H9 (cell line): Measurements from ENCODE around the gene FOXN4. TPM values are rescaled to one million over a fixed set of nuclear protein-coding genes. Genes with fewer than 3 reads are reported as not detected.
A peak's percentile ranks its signal among the peaks of the same experiment; 100 is the strongest.

Experiments used
- DNase-seq: peaks from one replicate; pipeline ENCODE4 v3.0.0-alpha.2; 2017
- H2AFZ ChIP-seq: one replicate; pipeline ENCODE4 v1.6.1; 2013; ENCODE audit warnings: mild to moderate bottlenecking, low read length, control low read depth, moderate library complexity
- H2AK5ac ChIP-seq: 2 replicates; pipeline ENCODE4 v1.6.1; 2013; ENCODE audit warnings: low read length, control low read depth, mixed read lengths; ENCODE audit not compliant: insufficient read length
- H2BK120ac ChIP-seq: one replicate; pipeline ENCODE4 v1.6.1; 2013; ENCODE audit warnings: low read depth, mild to moderate bottlenecking, low read length, control low read depth, inconsistent platforms; ENCODE audit not compliant: poor library complexity, severe bottlenecking
- H2BK12ac ChIP-seq: 2 replicates; pipeline ENCODE4 v1.6.1; 2013; ENCODE audit warnings: low read length, control low read depth, mixed read lengths, low read depth; ENCODE audit not compliant: insufficient read length
- H2BK15ac ChIP-seq: 2 replicates; pipeline ENCODE4 v1.6.1; 2013; ENCODE audit warnings: low read depth, low read length, control low read depth
- H2BK20ac ChIP-seq: one replicate; pipeline ENCODE4 v1.6.1; 2013; ENCODE audit warnings: low read depth, mild to moderate bottlenecking, low read length, control low read depth, inconsistent platforms; ENCODE audit not compliant: poor library complexity, severe bottlenecking
- H2BK5ac ChIP-seq: 2 replicates; pipeline ENCODE4 v1.6.1; 2013; ENCODE audit warnings: low read length, control low read depth, mixed read lengths; ENCODE audit not compliant: insufficient read length
- H3K14ac ChIP-seq: 2 replicates; pipeline ENCODE4 v1.6.1; 2013; ENCODE audit warnings: low read length, control low read depth; ENCODE audit not compliant: insufficient read depth
- H3K18ac ChIP-seq: 2 replicates; pipeline ENCODE4 v1.6.1; 2013; ENCODE audit warnings: low read depth, mild to moderate bottlenecking, mixed read lengths, low read length, control low read depth; ENCODE audit not compliant: insufficient read length
- H3K23ac ChIP-seq: 2 replicates; pipeline ENCODE4 v1.6.1; 2013; ENCODE audit warnings: low read length, control low read depth, mixed read lengths, low read depth; ENCODE audit not compliant: insufficient read length
- H3K23me2 ChIP-seq: 2 replicates; pipeline ENCODE4 v1.6.1; 2013; ENCODE audit warnings: low read depth, mild to moderate bottlenecking, mixed read lengths, low read length, control low read depth; ENCODE audit not compliant: insufficient read length, poor library complexity, severe bottlenecking
- H3K27ac ChIP-seq: 2 replicates; pipeline ENCODE4 v1.5.1; 2013; ENCODE audit warnings: low read length, control low read depth, mixed read lengths, low read depth; ENCODE audit not compliant: insufficient read length
- H3K27me3 ChIP-seq: 2 replicates; pipeline ENCODE4 v1.6.1; 2013; ENCODE audit warnings: low read length, control low read depth, inconsistent platforms; ENCODE audit not compliant: insufficient read depth
- H3K4ac ChIP-seq: 2 replicates; pipeline ENCODE4 v1.6.1; 2013; ENCODE audit warnings: low read depth, mild to moderate bottlenecking, control low read depth, inconsistent platforms, low read length, moderate library complexity
- H3K4me1 ChIP-seq: 2 replicates; pipeline ENCODE4 v1.6.1; 2013; ENCODE audit warnings: low read length, control low read depth, inconsistent platforms; ENCODE audit not compliant: insufficient read depth
- H3K4me2 ChIP-seq: 2 replicates; pipeline ENCODE4 v1.6.1; 2013; ENCODE audit warnings: low read length, control low read depth, mixed read lengths; ENCODE audit not compliant: insufficient read length, insufficient read depth
- H3K56ac ChIP-seq: 2 replicates; pipeline ENCODE4 v1.6.1; 2013; ENCODE audit warnings: low read depth, mild to moderate bottlenecking, mixed read lengths, low read length, control low read depth; ENCODE audit not compliant: insufficient read length
- H3K79me1 ChIP-seq: 2 replicates; pipeline ENCODE4 v1.6.1; 2013; ENCODE audit warnings: low read depth, mild to moderate bottlenecking, moderate library complexity, low read length, control low read depth, inconsistent platforms; ENCODE audit not compliant: insufficient read depth, poor library complexity, severe bottlenecking
- H3K79me2 ChIP-seq: 2 replicates; pipeline ENCODE4 v1.6.1; 2013; ENCODE audit warnings: low read length, control low read depth, inconsistent platforms; ENCODE audit not compliant: insufficient read depth
- H3K9ac ChIP-seq: 2 replicates; pipeline ENCODE4 v1.6.1; 2013; ENCODE audit warnings: low read length, control low read depth, mixed read lengths; ENCODE audit not compliant: insufficient read length; ENCODE audit errors: extremely low read depth
- H3K9me3 ChIP-seq: one replicate; pipeline ENCODE4 v1.6.1; 2013; ENCODE audit warnings: low read depth, low read length, inconsistent platforms; ENCODE audit not compliant: control insufficient read depth
- H3T11ph ChIP-seq: one replicate; pipeline ENCODE4 v1.6.1; 2013; ENCODE audit warnings: mild to moderate bottlenecking, low read length, control low read depth, inconsistent platforms
- H4K20me1 ChIP-seq: one replicate; pipeline ENCODE4 v1.6.1; 2013; ENCODE audit not compliant: control insufficient read depth, insufficient read length, insufficient read depth
- H4K5ac ChIP-seq: 2 replicates; pipeline ENCODE4 v1.6.1; 2013; ENCODE audit warnings: low read depth, mild to moderate bottlenecking, mixed read lengths, low read length, control low read depth; ENCODE audit not compliant: insufficient read length
- H4K8ac ChIP-seq: replicated peaks from 2 replicates; pipeline ENCODE4 v1.6.1; 2013; ENCODE audit warnings: low read length, control low read depth, mixed read lengths, low read depth; ENCODE audit not compliant: insufficient read length
- H4K91ac ChIP-seq: 2 replicates; pipeline ENCODE4 v1.6.1; 2013; ENCODE audit warnings: low read depth, mild to moderate bottlenecking, moderate library complexity, mixed read lengths, low read length, control low read depth; ENCODE audit not compliant: insufficient read length
- H3K27ac Mint-ChIP-seq, 3 experiments: 2 replicates in 2 of 3; 3 replicates in 1 of 3; pipeline ENCODE4 v1.8.0; 2020 to 2021; ENCODE audit warnings: mixed read lengths in 3 of 3, mild to moderate bottlenecking in 1 of 3, moderate library complexity in 1 of 3
- H3K27me3 Mint-ChIP-seq: 2 replicates; pipeline ENCODE4 v1.8.0; 2021; ENCODE audit warnings: low read depth, mild to moderate bottlenecking, moderate library complexity, mixed read lengths
- H3K36me3 Mint-ChIP-seq, 3 experiments: 2 replicates in 2 of 3; 3 replicates in 1 of 3; pipeline ENCODE4 v1.8.0; 2020 to 2021; ENCODE audit warnings: low read depth in 3 of 3, mixed read lengths in 3 of 3; ENCODE audit not compliant: insufficient read depth in 1 of 3
- H3K4me1 Mint-ChIP-seq, 2 experiments: 2 replicates each; pipeline ENCODE4 v1.8.0; 2020; ENCODE audit warnings: mixed read lengths in 2 of 2
- H3K4me3 Mint-ChIP-seq, 2 experiments: 2 replicates in 1 of 2; 3 replicates in 1 of 2; pipeline ENCODE4 v1.8.0; 2020 to 2021; ENCODE audit warnings: mild to moderate bottlenecking in 2 of 2, mixed read lengths in 2 of 2, moderate library complexity in 1 of 2
- H3K9me3 Mint-ChIP-seq, 2 experiments: 2 replicates in 1 of 2; 3 replicates in 1 of 2; pipeline ENCODE4 v1.8.0; 2020; ENCODE audit warnings: mild to moderate bottlenecking in 2 of 2, mixed read lengths in 2 of 2, moderate library complexity in 1 of 2
- CTCF ChIP-seq: fragments of 200-600 bp; sonication (generic); conservative IDR thresholded peaks from 3 replicates; pipeline ENCODE4 v1.8.0; 2021; ENCODE audit warnings: antibody characterized with exemption, mild to moderate bottlenecking
- WGBS: extraction: QIAGEN DNeasy Blood & Tissue Kit; methylation state at CpG from one replicate; pipeline ENCODE4 v1.1.7; 2013; ENCODE audit warnings: missing lambda C conversion rate, low lambda C conversion rate, mixed read lengths; ENCODE audit not compliant: insufficient read length; ENCODE audit errors: extremely low coverage; 5-methylcytosine and 5-hydroxymethylcytosine counted together
- total RNA-seq: library from RNA; stranded (reverse); gene quantifications from 2 replicates; pipeline ENCODE4 v1.2.1, GENCODE V29; 2021

The FOXN4 gene
- total RNA-seq, 1 experiment from 2014 or later: 0.39 TPM

GRCh38 chr12:109281452-109281851 is 27.6 kb downstream of the FOXN4 start:
- WGBS: no CpG with 5 or more reads among the region's 17 CpGs
- Histone ChIP-seq H4K20me1 (no peaks in the 10 kb centered on the region), H2BK20ac (no peak overlapping the region), H2AK5ac (no peak overlapping the region), H3K4me2 (no peak overlapping the region), H3K4ac (no peak overlapping the region), H3K18ac (peak overlapping the region; percentile 25), H2AFZ (no peak overlapping the region), H3K9me3 (no peaks in the 10 kb centered on the region), H2BK15ac (no peak overlapping the region), H2BK120ac (no peak overlapping the region), H2BK5ac (no peak overlapping the region), H3K4me1 (no peaks in the 10 kb centered on the region; the same call in 1 of the 2 replicates), H3K23ac (no peak overlapping the region), H3T11ph (no peak overlapping the region), H3K56ac (no peak overlapping the region), H4K5ac (no peak overlapping the region), H3K27ac (no peak overlapping the region), H3K9ac (no peak overlapping the region), H4K91ac (no peak overlapping the region), H3K79me2 (no peaks in the 10 kb centered on the region), H4K8ac (no peak overlapping the region), H3K27me3 (no peaks in the 10 kb centered on the region), H2BK12ac (no peak overlapping the region), H3K14ac (no peak overlapping the region), H3K23me2 (no peaks in the 10 kb centered on the region), H3K79me1 (no peaks in the 10 kb centered on the region)
- Mint-ChIP-seq H3K4me3 (no peak overlapping the region), H3K4me1 (peaks cover 7 to 12% of the 10 kb centered on the region in 2 experiments), H3K36me3 (no peaks in the 10 kb centered on the region), H3K27me3 (no peaks in the 10 kb centered on the region; the same call in none of the 2 replicates), H3K27ac (no peak overlapping the region), H3K9me3 (no peaks in the 10 kb centered on the region)
- no peak for TF ChIP-seq CTCF
- no peak for DNase-seq
